Choroid plexus epithelial cell (primary cell): ENCODE data around the gene IL22RA2.
A peak's percentile ranks its signal among the peaks of the same experiment; 100 is the strongest.
"Not testable (repeated sequence)": the region's sequence is repeated elsewhere in the genome, so short reads cannot be mapped to it uniquely, and the experiment has no call there.

Source experiments
- DNase-seq: peaks from one replicate; pipeline ENCODE4 v3.0.0-alpha.2; 2010; ENCODE audit warnings: low read depth
- H3K4me3 ChIP-seq: 2 replicates; pipeline ENCODE4 v1.5.1; 2011; ENCODE audit warnings: low read depth, mild to moderate bottlenecking, control low read depth, low read length, moderate library complexity
- TF ChIP-seq, protein P1 (sequence below): conservative IDR thresholded peaks from 2 replicates; pipeline ENCODE4 v1.5.1; 2011; ENCODE audit warnings: low read depth, mild to moderate bottlenecking, control low read depth, inconsistent platforms, low read length, moderate library complexity

IL22RA2 gene

DNA sequence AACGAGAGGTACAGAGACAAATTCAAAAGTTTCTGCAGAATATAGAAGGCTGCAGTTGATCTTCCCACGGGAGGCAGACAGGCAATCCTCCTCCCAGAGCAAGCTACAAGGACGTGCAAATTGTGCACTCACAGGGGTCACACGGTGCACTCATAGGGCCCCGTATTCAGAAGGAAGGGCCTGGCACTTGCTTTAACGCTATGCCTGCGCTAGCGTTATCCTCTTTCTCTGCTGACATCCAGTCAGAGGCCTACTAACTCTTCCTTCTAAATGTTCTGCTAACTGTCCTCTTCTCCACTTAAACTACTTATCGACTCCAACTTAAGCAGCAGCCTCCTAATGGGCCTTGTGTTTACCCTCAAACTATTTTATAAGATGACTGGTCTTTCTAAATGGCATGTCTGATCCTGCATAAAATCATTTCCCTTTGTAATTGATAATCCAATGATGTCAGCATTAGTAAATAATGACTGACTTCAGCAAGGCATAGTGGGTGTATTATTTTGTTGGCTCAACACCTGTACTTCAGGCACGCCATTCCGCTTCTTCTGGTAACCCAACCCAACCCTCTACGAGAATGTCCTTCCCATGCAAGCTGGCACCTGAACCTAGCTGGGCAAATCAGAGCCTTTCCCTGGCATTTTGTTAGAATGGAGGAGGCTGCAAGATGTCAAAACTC, 43.6 kb upstream of the IL22RA2 start:
- H3K4me3 ChIP-seq = peak overlapping the region; percentile 94
- DNase-seq = no peak
- TF ChIP-seq, protein P1, sequence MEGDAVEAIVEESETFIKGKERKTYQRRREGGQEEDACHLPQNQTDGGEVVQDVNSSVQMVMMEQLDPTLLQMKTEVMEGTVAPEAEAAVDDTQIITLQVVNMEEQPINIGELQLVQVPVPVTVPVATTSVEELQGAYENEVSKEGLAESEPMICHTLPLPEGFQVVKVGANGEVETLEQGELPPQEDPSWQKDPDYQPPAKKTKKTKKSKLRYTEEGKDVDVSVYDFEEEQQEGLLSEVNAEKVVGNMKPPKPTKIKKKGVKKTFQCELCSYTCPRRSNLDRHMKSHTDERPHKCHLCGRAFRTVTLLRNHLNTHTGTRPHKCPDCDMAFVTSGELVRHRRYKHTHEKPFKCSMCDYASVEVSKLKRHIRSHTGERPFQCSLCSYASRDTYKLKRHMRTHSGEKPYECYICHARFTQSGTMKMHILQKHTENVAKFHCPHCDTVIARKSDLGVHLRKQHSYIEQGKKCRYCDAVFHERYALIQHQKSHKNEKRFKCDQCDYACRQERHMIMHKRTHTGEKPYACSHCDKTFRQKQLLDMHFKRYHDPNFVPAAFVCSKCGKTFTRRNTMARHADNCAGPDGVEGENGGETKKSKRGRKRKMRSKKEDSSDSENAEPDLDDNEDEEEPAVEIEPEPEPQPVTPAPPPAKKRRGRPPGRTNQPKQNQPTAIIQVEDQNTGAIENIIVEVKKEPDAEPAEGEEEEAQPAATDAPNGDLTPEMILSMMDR = no peak

DNA sequence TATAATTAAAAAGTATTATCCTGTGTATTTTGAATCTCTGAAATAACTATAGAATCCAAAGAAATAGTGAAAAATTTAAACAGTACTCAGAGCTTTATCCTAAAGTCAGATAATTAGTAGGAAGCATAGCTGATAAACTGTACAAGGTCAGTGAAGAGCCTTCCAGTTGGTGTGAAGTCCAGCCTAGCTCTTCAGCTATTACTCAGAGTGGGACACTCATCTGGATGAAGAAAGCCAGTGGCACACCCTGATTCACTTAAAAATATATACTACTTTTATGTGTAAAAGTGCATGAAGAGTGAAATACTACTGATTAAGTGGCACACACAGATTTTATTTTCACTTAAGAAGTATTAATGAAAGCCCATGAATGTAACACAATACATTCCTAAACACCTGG, 42.7 kb upstream of the IL22RA2 start:
- peak overlapping the region; percentile 94 for H3K4me3 ChIP-seq
- DNase-seq = no peak
- TF ChIP-seq, protein P1 = no peak

DNA sequence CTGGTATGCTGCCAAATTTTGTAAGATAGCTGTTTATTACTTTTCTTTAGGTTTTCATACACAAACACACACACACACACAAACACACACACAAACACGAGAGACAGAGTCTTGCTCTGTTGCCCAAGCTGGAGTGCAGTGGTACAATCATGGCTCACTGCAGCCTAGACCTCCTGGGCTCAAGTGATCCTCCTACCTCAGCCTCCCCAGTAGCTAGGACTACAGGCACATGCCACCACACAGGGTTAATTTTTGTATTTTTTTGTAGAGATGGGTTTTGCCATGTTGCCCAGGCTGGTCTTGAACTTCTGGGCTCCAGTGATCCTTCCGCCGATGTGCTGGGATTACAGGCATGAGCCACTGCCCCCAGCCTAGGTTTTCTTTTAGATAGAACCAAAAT, 42.2 kb upstream of the IL22RA2 start:
- DNase-seq = not testable (repeated sequence)
- H3K4me3 ChIP-seq = peak overlapping the region; percentile 6

DNA sequence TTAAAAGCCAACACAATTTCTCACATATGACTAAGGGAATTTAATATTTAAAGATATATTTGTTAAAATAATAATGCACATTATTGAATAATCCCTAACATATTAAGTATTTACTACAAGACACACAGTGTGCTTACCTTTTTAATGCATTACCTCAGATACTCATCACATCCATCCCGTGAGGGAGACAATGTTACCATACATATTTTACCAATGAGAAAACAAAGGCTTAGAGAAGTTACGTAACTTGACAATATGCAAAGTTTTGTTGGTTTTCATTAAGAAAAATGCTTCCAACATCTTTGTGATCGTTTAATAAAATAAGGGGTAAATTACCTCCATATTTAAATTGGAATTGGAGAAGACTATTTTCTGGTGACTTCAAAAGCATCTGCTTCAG, 41.5 kb upstream of the IL22RA2 start:
- TF ChIP-seq, protein P1 = no peak
- no peak overlapping the region for H3K4me3 ChIP-seq
- DNase-seq = no peak

DNA sequence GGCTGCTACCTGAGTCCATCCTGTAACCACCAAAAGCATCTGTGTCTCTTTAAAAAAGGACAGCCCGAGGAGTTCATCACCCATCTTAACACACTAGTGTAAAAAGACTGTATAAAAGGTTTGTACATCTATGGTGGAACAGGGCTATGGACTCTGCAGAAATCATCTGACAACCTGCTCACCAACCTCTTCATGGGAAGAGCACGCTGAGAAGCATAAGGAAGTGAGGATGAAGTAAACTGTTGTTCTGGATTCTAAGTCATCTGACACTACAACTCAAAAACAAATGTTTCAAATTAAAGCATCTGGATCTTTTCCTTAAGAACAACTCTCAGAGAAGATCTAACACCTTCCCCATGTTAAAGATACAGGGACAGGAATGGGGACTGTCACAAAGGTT, 40.4 kb upstream of the IL22RA2 start:
- no peak for DNase-seq
- H3K4me3 ChIP-seq = no peak overlapping the region
- TF ChIP-seq, protein P1 = no peak

DNA sequence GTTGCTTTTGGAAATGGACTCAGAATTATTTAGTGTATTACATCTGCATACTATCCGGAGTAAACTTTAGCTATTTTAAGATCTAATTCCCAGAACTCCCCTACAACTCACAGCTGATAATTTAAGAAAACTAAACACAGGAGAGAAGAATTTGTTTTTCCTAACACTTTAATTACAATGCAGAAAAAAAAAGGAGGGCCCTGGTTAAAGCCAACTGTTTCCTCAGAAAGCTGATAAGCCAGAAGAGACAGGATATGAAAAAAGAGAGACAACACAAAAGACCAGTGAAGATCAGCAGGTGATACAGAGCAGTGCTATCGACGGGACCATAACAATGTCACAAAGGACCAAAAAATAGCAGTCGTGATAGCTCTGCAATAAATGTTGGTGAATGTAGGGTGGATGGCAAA, 39.9 kb upstream of the IL22RA2 start:
- H3K4me3 ChIP-seq = no peak overlapping the region
- no peak for DNase-seq
- TF ChIP-seq, protein P1 = no peak

DNA sequence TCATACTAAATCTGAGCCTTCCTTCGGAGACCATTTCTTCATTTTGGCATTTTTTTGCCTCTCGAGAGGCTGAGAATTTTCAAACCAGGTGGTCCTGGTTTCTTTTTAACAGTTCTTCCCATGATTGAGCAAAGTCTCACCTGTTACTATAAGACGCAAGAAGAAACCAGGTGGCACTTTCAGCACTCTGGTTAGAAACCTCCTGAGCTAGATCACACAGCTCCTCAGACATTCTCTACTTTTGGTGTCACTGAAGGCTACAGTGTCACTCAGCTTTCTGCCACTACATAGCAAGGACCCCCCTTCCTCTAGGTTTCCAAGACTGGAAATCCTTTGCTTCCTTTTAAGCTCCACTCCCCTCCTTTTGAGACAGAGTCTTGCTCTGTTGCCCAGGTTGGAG, 38.5 kb upstream of the IL22RA2 start:
- TF ChIP-seq, protein P1 = no peak
- H3K4me3 ChIP-seq = no peak overlapping the region
- DNase-seq = no peak
